GM21619 (cell line): ENCODE results near the gene TRIM2.
"Not testable (repeated sequence)": the region's sequence is repeated elsewhere in the genome, so short reads cannot be mapped to it uniquely, and the experiment has no call there.

ENCODE experiments used
- ATAC-seq: cut with Tn5 transposase; IDR thresholded peaks from one replicate; pipeline ENCODE4 v1.9.1; 2021; ENCODE audit not compliant: unreplicated experiment

Gene TRIM2

GRCh38 chr4:153189016-153189801 lies 15.0 kb upstream of the TRIM2 start:
- no peak for ATAC-seq

DNA sequence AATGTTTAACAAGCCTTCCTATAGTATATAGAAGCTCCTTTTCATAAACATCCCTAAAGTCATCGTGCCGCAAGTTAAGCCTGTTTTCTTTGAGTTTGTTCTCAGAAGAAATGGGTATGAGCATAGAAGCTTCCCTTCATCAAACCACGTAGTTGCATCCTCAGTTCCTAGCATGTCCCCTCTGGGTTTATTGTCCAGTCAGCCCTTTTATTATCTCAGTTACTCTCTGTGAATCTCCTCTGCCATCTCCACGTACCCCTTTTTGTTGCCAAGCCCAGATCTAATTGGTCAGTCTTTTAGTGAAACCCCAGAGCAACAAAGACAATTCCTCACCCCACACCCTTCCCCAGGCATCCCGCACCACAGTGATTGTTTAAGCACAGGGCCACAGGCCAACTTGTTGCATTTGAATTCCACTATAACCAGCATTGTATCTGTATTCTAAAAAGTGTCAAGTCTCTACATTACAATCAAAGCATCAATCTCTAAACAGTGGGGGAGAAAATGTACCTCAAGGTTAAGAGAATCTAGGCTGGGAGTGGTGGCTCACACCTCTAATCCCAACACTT lies 12.4 kb upstream of the TRIM2 start:
- no peak for ATAC-seq

DNA sequence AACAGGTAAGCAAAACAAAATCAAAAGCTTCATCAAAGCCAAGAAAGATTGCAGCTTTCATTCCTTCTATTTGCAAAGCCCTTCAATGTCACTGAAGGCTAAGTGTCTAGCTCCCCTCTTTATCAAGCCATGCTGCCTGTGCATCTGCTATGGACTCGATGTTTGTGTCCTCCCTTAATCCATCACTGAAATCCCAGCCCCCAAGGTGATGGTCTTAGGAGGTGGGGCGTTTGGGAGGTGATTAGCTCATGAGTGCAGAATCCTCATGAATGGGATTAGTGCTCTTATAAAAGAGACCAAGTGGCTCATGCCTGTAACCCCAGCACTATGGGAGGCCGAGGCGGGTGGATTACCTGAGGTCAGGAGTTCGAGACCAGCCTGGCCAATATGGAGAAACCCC lies 6.9 kb upstream of the TRIM2 start:
- ATAC-seq = no peak

DNA sequence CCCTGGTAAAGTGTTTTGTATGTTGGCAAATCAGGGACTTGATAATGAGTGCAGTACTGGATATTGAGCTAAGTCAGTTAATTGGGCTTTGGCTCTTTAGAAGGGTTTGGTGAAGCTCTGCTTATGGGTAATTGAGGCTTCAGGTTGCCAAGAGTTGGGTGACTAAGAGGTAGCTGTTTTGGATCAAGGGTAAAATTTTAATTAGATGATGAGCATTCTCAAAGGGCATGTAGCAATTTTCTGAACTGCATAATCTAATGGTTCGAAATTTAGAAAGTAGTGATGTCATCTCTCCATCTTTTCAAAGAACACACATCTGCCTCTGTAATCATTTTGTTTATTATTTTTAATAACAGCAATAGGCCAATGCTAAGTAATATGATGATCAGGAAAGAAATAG lies 5.5 kb upstream of the TRIM2 start:
- no peak for ATAC-seq

GRCh38 chr4:153203746-153204145 lies 497 bp upstream of the TRIM2 start:
- ATAC-seq = not testable (repeated sequence)

GRCh38 chr4:153204728-153205648 lies 745 bp downstream of the TRIM2 start:
- peak; percentile 63 for ATAC-seq

DNA sequence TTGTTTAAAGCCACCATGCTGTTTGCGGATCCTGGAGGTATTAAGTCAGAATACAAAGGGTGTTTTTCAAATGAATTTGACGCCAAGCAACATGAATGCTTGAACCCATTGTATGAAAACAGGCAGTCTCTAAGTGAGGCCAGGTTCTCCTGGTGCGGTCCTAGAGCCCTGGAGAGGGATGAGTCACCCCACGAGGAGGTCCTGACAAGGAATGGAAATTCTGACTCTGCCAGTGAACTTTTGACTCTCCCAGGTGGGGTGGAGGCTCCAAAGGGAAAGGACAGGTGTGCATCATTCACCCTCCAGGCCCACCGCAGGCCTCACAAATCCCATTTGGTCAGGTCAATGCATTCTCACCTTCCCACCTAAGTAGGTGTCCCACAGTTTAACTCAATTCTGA lies 1.5 kb downstream of the TRIM2 start:
- no peak for ATAC-seq

DNA sequence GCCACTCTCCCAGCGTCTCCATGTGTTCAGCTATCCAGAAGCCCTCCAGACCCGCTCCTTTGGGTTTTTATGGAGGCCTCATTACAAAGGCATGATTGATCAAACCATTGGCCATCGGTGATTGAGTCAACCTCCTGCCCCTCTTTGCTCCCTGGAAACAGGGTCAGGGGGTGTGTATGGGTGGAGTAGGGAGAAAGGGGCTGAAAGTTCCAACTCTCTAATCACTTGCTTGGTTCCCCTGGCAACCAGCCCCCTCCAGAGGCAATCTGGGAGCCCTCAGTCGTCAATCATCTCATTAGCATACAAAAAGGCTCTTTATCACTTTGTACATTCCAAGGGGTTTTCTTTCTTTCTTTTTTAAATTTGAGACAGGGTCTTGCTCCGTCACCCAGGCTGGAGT lies 2.3 kb downstream of the TRIM2 start:
- ATAC-seq = no peak

DNA sequence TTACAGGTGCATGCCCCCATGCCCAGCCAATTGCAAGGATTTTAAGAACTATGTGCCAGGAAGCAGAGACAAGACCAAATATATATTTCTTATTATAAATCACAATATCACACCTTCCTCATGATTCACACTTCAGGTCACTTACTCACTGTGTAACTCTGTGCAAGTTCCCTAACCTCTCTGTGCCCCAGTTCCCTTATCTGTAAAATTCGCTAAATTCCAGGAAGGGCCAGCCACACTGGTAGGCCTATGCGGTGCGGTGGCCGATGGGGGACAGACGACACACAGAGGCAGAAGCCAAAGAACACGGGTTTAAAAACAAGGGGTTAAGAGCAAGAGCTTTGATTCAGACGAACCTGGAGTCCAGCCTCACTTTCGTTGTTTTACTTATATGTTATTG lies 2.8 kb downstream of the TRIM2 start:
- ATAC-seq = no peak

GRCh38 chr4:153207567-153207966 lies 3.3 kb downstream of the TRIM2 start:
- ATAC-seq = no peak

GRCh38 chr4:153209410-153209809 lies 5.2 kb downstream of the TRIM2 start:
- no peak for ATAC-seq

DNA sequence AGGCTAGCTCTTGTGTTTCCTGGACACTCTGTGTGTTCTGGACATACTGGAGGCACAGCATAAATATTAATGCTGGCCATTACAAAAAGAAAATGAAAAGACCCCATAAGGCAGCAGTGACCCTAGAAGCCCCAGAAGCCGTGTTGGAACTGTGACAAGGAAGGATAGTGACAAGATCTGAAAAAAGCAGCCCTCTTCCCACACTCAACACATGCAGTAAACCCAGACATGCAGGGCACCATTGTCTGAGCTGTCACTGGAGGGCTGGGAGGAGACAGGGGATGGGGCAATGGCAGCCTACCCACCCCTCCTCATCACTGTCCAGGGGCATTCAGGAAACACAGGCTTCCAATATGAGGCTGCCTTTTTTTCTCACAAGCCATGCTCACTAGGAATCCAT lies 6.5 kb downstream of the TRIM2 start:
- ATAC-seq = no peak

DNA sequence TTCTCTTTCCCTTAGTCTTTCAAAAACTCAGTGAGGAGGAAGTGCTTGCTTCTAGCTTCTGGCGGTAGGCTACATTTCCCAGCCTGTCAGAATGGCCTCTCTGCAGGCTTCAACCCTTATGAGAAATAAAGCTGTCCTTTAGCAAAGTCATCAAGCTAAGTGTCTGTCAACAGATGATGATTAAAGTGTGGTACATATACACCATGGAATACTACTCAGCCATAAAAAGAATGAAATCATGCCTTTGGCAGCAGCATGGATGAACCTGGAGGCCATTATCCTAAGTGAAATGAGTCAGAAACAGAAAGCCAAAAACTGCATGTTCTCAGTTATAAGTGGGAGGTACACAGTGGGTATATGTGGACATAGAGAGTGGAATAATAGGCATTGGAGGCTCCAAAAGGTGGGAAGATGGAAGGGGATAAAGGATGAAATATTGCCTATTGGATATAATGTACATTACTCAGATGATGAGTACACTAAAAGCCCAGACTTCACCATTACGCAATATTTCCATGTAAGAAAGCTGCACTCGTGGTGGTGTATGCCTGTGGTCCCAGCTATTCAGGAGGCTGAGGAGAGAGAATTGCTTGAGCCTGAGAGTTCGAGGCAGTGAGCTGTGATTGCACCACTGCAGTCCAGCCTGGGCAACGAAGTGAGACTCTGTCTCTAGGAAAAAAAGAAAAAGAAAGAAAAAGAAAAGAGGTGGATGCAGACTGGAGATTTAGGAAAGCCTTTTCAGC lies 7.9 kb downstream of the TRIM2 start:
- ATAC-seq = no peak

DNA sequence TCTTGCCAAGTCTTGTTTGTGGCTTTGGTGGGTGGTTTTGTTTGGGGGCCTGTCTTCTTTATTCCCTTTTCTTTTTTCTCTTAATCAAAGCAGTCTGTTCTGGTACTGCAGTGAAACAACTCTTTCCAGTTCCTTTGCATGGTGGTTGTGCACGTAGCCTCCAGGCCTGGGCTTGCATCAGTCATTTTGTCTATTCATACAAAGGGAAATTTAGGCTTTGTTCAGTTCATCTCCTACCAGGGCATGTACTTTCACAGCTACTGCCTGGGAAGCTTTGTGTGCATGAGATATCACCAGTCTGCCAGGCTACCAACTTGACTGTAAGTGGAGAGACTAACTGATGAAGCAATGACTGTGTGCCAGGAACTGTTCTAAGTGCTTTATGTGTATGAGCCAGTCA lies 8.5 kb downstream of the TRIM2 start:
- no peak for ATAC-seq

DNA sequence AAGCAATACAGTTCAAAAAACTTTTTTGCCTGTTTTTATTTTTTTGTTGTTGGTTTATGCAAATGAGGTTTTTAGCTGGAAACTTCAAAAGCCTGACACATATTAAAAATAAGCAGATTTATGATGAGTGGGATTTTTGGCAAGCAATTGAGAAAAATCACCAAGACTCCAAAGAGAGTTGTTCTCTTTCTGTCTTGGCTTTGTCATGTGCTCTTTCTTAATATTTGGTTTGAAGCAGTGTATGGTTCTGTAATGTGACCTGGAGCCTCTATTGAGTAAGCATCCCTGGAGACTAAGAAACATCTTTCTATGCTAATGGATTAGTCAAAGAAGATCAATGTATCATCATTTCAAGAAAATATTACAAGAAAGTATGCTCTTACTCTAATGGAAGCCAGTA lies 11.7 kb downstream of the TRIM2 start:
- no peak for ATAC-seq

DNA sequence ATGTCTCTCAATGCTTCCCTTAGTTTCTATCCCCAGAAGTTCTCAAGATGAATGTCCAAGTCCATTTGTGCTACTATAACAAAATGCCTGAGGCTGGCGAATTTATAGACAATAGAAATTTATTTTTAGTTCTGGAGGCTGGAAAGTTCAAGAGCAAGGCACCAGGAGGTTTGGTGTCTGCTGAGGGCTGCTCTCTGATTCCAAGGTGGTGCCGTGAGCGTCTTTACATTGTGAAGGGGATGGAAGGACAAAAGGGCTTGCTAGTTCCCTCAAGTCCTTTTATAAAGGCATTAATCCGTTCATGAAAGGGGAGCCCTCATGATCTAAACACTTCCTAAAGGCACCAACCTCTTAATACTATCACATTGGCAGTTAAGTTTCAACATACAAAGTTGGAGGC lies 12.3 kb downstream of the TRIM2 start:
- no peak for ATAC-seq

GRCh38 chr4:153217440-153217839 lies 13.2 kb downstream of the TRIM2 start:
- ATAC-seq = no peak

DNA sequence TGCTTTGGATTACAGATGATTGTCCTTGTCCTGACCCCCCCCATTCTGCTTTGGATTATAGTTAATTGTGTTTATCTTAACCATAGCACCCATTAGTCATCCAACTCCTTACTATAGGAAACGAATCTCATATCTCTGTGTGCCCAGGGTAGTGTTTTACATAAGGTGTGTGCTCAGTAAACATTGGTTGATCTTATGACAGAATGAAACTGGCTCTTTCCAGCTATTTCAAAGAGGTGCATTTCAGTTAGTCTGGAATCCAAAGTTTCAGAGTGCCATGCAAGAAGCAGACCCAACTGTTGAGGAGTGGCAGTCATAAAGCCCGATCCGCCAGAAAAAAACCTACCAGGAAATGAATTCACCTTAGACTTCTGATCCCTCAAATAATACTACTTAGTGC lies 14.7 kb downstream of the TRIM2 start:
- ATAC-seq = no peak

GRCh38 chr4:153220682-153221395 lies 16.6 kb downstream of the TRIM2 start:
- ATAC-seq = no peak
